OCI-LY7 (cell line): ENCODE measurements around the gene MAU2. TPM values are rescaled to one million over a fixed set of nuclear protein-coding genes. Genes with fewer than 3 reads are reported as not detected.

Experiments used
- BruUV-seq: library from RNA; stranded (reverse); fragments of 400-500 nt; replicated peaks from 2 replicates; lab custom pipeline; 2021; lab: Mats Ljungman, UMichigan
- CTCF ChIA-PET: fragments of 300-600 bp; sonication (Branson Sonifier 250); formaldehyde crosslinking; loops from one replicate; lab custom pipeline; 2022; ENCODE audit warnings: antibody characterized with exemption; ENCODE audit not compliant: unreplicated experiment; lab: Charles Lee
- POLR2A ChIA-PET: fragments of 300-600 bp; sonication (Branson Sonifier 250); formaldehyde crosslinking; loops from one replicate; lab custom pipeline; 2022; ENCODE audit warnings: antibody characterized with exemption; lab: Charles Lee
- DNase-seq: peaks from one replicate; pipeline ENCODE4 v3.0.0-alpha.2; 2015; ENCODE audit warnings: low spot score
- H2AFZ ChIP-seq: fragments of 200-600 bp; sonication (generic), shearing (Covaris generic); 2 replicates; pipeline ENCODE4 v1.6.1; 2014; ENCODE audit warnings: mild to moderate bottlenecking, antibody characterized with exemption, low read length, moderate library complexity
- H3K27ac ChIP-seq: fragments of 200-600 bp; sonication (generic); 2 replicates; pipeline ENCODE4 v1.5.1; 2014; ENCODE audit warnings: mixed run types, low read depth, mild to moderate bottlenecking, moderate library complexity, low read length, inconsistent platforms; ENCODE audit not compliant: poor library complexity, severe bottlenecking
- H3K36me3 ChIP-seq: fragments of 200-600 bp; sonication (generic); 2 replicates; pipeline ENCODE4 v1.6.1; 2014; ENCODE audit warnings: mild to moderate bottlenecking, antibody characterized with exemption, low read length, moderate library complexity, mixed read lengths; ENCODE audit not compliant: insufficient read depth
- H3K4me1 ChIP-seq: fragments of 200-600 bp; sonication (generic); 2 replicates; pipeline ENCODE4 v1.5.1; 2014; ENCODE audit warnings: mild to moderate bottlenecking, low read length; ENCODE audit not compliant: insufficient read depth, poor library complexity, severe bottlenecking
- H3K4me2 ChIP-seq: fragments of 200-600 bp; sonication (generic); 2 replicates; pipeline ENCODE4 v1.6.1; 2014; ENCODE audit warnings: mild to moderate bottlenecking, low read length
- H3K4me3 ChIP-seq: fragments of 200-600 bp; sonication (generic); 2 replicates; pipeline ENCODE4 v1.5.1; 2014; ENCODE audit warnings: mild to moderate bottlenecking, low read depth, low read length; ENCODE audit not compliant: poor library complexity, severe bottlenecking
- H3K79me2 ChIP-seq: fragments of 200-600 bp; sonication (generic); 2 replicates; pipeline ENCODE4 v1.6.1; 2016; ENCODE audit warnings: low read depth, mild to moderate bottlenecking, low read length, moderate library complexity, mixed read lengths; ENCODE audit not compliant: insufficient read depth
- H3K9me2 ChIP-seq: fragments of 200-600 bp; sonication (generic); 2 replicates; pipeline ENCODE4 v1.6.1; 2016; ENCODE audit warnings: mild to moderate bottlenecking, low read length, mixed read lengths; ENCODE audit not compliant: insufficient read depth
- H3K9me3 ChIP-seq: fragments of 200-600 bp; sonication (generic); 2 replicates; pipeline ENCODE4 v1.6.1; 2014; ENCODE audit warnings: mild to moderate bottlenecking, mixed run types, low read length, mixed read lengths
- H4K20me1 ChIP-seq: fragments of 200-600 bp; sonication (generic); 2 replicates; pipeline ENCODE4 v1.6.1; 2014; ENCODE audit warnings: mild to moderate bottlenecking, antibody characterized with exemption, low read length, moderate library complexity, mixed read lengths; ENCODE audit not compliant: insufficient read depth
- EZH2phosphoT487 ChIP-seq: fragments of 200-600 bp; sonication (generic); IDR thresholded peaks from 2 replicates; pipeline ENCODE4 v1.6.1; 2018; ENCODE audit warnings: low read depth, borderline replicate concordance, mild to moderate bottlenecking, mixed run types, antibody characterized with exemption, low read length, moderate library complexity, mixed read lengths
- intact Hi-C: fragments of 100-400 bp; cut with micrococcal nuclease; formaldehyde crosslinking; loops from one replicate; pipeline ENCODE4 v1.10.0; 2022; ENCODE audit not compliant: unreplicated experiment
- total RNA-seq, 2 experiments: library from RNA; depleted of rRNA in 1 of 2; stranded (reverse); fragments of >200 nt in 1 of 2; shearing (Covaris generic) in 1 of 2; gene quantifications; 2 replicates each; pipeline ENCODE4 v1.2.3, GENCODE V29; 2014 to 2022
- TF ChIP-seq, protein P1 (sequence below): fragments of 200-600 bp; sonication (generic); conservative IDR thresholded peaks from 2 replicates; pipeline ENCODE4 v1.5.1; 2014; ENCODE audit warnings: mild to moderate bottlenecking, antibody characterized with exemption, low read length, moderate library complexity, mixed read lengths

MAU2 gene
- total RNA-seq, 2 experiments from 2014 or later = 58.7 to 81.7 TPM

DNA sequence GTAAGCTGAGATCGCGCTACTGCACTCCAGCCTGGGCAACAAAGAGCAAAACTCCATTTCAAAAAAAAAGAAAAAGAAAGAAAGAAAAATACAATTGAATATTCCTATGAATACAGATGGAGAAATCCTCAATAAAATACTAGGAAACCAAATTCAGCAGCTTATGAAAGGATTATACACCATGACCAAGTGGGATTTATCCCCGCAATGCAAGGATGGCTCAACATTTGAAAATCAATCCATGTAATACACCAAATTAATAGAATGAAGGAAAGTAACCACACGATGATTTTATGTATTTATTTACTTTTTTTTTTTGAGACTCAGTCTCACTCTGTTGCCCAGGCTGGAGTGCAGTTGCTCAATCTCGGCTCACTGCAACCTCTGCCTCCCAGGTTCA, 28.0 kb upstream of the MAU2 start:
- BruUV-seq = no TSS peak
- H3K4me1 ChIP-seq = no peaks in the 10 kb centered on the region
- no peaks in the 10 kb centered on the region for H3K79me2 ChIP-seq
- H3K9me2 ChIP-seq = no peaks in the 10 kb centered on the region
- CTCF ChIA-PET = no interaction called here
- no peaks in the 10 kb centered on the region for H4K20me1 ChIP-seq
- H3K36me3 ChIP-seq = peaks cover 81% of the 10 kb centered on the region
- H2AFZ ChIP-seq = no peak overlapping the region
- H3K4me2 ChIP-seq = no peak overlapping the region
- intact Hi-C loops = no loop called here
- H3K4me3 ChIP-seq = no peak overlapping the region
- POLR2A ChIA-PET = no interaction called here
- no peaks in the 10 kb centered on the region for H3K9me3 ChIP-seq
- H3K27ac ChIP-seq = no peak overlapping the region
- no peak for DNase-seq
- TF ChIP-seq, protein P1, sequence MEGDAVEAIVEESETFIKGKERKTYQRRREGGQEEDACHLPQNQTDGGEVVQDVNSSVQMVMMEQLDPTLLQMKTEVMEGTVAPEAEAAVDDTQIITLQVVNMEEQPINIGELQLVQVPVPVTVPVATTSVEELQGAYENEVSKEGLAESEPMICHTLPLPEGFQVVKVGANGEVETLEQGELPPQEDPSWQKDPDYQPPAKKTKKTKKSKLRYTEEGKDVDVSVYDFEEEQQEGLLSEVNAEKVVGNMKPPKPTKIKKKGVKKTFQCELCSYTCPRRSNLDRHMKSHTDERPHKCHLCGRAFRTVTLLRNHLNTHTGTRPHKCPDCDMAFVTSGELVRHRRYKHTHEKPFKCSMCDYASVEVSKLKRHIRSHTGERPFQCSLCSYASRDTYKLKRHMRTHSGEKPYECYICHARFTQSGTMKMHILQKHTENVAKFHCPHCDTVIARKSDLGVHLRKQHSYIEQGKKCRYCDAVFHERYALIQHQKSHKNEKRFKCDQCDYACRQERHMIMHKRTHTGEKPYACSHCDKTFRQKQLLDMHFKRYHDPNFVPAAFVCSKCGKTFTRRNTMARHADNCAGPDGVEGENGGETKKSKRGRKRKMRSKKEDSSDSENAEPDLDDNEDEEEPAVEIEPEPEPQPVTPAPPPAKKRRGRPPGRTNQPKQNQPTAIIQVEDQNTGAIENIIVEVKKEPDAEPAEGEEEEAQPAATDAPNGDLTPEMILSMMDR = no peak
- no peak for TF ChIP-seq EZH2phosphoT487

DNA sequence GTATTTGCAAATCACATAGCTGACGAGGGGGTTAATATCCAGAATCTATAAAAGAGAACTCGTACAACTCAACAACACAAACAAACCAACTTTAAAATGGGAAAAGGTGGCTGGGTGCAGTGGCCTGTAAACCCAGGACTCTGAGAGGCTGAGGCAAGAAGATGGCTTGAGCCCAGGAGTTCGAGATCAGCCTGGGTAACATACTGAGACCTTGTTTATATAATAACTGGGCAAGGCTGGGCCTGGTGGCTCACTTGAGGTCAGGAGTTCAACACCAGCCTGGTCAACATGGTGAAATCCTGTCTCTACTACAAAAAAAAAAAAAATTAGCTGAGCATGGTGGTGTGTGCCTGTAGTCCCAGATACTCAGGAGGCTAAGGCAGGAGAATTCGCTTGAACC, 25.7 kb upstream of the MAU2 start:
- Histone ChIP-seq H3K4me3 (no peak overlapping the region), H3K9me2 (no peaks in the 10 kb centered on the region), H3K27ac (no peak overlapping the region), H3K36me3 (peaks cover 62% of the 10 kb centered on the region), H2AFZ (no peak overlapping the region), H3K4me1 (no peaks in the 10 kb centered on the region), H3K4me2 (no peak overlapping the region), H4K20me1 (no peaks in the 10 kb centered on the region), H3K9me3 (no peaks in the 10 kb centered on the region), H3K79me2 (no peaks in the 10 kb centered on the region)
- POLR2A ChIA-PET = interaction anchor here (0.6 to 1.6 kb wide), 2 partner anchors 7 to 12 kb away, joined by 3 to 5 read pairs; no protein-coding TSS in a partner anchor
- DNase-seq = no peak
- intact Hi-C loops = no loop called here
- CTCF ChIA-PET = no interaction called here
- no TSS peak for BruUV-seq
- TF ChIP-seq, protein P1 = no peak
- TF ChIP-seq EZH2phosphoT487 = no peak

DNA sequence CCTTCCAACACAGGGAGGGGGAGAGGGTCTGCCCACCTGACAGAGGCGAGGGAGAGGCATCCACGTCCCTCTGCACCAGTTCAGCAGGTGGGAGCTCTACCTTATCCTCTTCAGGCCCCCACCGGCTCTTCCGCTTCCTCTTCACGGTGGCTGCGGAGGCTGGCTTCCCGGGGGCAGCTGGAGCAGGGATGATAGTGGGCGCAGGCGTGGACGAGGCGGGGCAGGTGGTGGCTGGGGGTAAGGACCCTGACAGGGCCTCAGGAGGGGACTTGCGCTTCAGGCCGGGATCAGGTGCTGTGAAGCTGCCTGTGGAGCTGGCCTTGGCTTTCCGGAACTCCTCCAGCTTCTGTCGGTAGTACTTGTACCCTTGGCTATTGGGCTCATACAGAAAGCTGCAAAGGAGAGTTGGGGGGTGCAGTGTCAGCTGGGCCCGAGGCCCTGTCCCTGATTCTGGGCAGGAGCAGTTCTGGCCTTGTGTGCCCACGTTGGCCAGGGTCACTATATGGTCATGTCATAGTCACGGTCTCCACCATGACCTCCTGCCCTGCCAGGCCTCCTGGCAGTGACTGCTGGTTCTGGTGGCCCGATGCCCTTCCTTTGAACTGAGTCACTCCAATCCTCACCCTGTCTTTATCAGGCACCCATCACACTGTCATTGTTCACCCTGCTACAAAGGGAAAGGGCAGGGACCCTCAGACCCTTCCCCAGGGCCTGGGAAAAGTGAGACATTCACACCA, 23.5 kb upstream of the MAU2 start:
- Histone ChIP-seq H3K36me3 (peaks cover 63% of the 10 kb centered on the region), H3K4me1 (no peaks in the 10 kb centered on the region), H4K20me1 (no peaks in the 10 kb centered on the region), H3K9me2 (no peaks in the 10 kb centered on the region), H3K79me2 (no peaks in the 10 kb centered on the region), H3K4me3 (no peak overlapping the region), H3K4me2 (no peak overlapping the region), H3K9me3 (no peaks in the 10 kb centered on the region), H2AFZ (no peak overlapping the region), H3K27ac (no peak overlapping the region)
- no peak for DNase-seq
- TF ChIP-seq, protein P1 = no peak
- no peak for TF ChIP-seq EZH2phosphoT487
- ChIA-PET CTCF (no interaction called here), POLR2A (no interaction called here)
- intact Hi-C loops = no loop called here
- BruUV-seq = no TSS peak
